ENCODE measurements around the gene PTPN18.

Gene PTPN18

GRCh38 chr2:130336150-130336876 lies 19.5 kb upstream of the PTPN18 start:
- no peak overlapping the region for H3K4me3 ChIP-seq (ENCODE audit: low read depth, low read length)
- no peak for TF ChIP-seq CTCF (IDR thresholded peaks at IDR 0.05; ENCODE audit: low read depth, low read length, missing control alignments)
- DNase-seq (ENCODE audit: low read depth): no peak

DNA sequence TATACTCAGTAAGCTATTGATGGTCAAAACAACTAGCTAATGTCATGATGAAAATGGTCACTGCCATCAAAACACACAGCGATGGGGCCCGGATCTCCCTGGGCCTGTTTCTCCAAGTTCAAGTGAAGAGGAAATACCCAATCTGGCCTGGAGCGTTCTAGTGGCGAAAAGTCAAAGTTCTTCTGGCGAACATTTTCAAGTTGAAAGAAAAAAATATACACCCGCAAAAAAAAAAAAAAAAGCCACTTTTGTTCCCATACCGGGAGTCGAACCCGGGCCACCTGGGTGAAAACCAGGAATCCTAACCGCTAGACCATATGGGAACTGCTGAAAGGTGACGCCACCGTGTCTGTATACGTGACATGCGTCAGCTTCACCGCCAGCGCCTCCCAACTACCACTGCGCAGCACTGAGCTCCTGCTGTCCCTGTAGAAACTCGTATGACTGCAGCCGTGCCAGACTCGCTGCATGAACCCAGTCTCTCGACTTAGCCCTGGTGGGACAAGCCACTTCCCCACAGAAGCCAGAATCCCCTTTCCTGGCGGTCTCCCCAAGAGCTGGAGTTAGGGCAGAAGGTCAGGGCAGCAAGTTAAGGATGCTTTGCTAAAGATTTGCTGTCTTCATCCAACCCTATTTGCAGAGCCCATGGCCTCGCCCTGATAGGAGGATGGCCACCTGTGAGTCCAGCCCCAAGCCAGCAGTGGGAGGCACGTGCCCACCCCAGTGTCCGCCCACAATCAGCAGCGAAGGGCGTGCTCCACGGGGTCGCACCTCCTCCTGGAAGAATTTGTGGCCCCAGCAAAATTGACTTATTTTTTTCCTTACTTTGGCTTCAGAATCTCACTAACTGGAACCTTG lies 18.8 kb upstream of the PTPN18 start:
- H3K4me3 ChIP-seq (ENCODE audit: low read depth, low read length): peak overlapping the region; percentile 27
- peak; percentile 45 for DNase-seq (ENCODE audit: low read depth)
- no peak for TF ChIP-seq CTCF (IDR thresholded peaks at IDR 0.05; ENCODE audit: low read depth, low read length, missing control alignments)

DNA sequence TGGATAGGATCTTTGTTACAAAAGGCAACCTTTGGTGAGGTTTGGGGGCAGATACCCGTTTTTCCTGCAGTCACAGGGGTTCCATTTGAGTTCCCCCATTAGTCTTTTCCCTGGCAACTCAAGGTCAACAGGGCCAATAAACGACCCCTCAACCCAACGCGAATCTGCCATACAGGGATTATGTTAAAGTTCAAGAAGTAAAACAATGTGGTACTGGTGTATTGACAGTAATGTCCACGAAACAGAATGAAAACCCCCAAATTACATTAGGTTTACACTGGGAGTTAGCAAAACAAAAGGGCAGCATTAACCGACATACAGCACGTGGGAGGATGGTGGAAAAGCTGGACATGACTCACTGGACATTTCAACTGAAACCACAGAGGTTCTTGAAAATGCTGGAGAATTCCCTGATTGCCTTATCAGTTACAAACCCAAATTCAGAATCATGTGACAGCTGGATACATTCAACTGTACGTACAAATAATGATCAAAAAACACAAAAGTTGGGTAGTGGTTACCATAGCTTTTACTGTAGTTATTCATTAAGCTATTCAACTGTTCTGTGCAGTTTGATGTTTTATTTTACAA lies 18.0 kb upstream of the PTPN18 start:
- no peak overlapping the region for H3K4me3 ChIP-seq (ENCODE audit: low read depth, low read length)
- TF ChIP-seq CTCF (IDR thresholded peaks at IDR 0.05; ENCODE audit: low read depth, low read length, missing control alignments): no peak
- DNase-seq (ENCODE audit: low read depth): no peak

DNA sequence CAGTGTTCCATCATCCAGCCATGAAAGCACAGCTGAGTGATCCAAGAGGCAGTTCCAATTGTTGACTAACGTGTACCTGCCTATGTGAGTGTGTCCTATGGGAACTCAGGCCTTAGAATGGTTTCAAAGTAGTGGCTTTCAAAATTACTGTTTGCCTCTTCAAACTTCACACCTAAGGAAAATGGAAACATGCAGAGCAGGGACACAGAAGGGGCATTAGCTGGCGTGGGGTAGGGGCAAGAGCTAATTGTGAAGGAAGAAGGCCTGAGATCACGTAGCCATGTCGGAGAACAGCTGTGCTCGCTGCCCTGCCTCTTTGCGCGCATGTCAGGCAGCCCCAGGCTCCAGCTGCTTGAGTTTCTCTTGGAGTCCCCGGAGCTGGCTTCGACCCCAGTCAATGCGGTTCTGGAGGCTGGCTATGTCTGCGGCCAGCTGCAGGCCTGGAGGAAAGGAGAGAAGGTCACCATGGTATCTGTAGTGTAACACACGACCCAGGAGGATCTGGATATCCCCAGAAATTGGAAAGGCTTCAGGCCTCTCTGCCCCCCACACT lies 17.0 kb upstream of the PTPN18 start:
- TF ChIP-seq CTCF (IDR thresholded peaks at IDR 0.05; ENCODE audit: low read depth, low read length, missing control alignments): no peak
- DNase-seq (ENCODE audit: low read depth): no peak
- no peak overlapping the region for H3K4me3 ChIP-seq (ENCODE audit: low read depth, low read length)

DNA sequence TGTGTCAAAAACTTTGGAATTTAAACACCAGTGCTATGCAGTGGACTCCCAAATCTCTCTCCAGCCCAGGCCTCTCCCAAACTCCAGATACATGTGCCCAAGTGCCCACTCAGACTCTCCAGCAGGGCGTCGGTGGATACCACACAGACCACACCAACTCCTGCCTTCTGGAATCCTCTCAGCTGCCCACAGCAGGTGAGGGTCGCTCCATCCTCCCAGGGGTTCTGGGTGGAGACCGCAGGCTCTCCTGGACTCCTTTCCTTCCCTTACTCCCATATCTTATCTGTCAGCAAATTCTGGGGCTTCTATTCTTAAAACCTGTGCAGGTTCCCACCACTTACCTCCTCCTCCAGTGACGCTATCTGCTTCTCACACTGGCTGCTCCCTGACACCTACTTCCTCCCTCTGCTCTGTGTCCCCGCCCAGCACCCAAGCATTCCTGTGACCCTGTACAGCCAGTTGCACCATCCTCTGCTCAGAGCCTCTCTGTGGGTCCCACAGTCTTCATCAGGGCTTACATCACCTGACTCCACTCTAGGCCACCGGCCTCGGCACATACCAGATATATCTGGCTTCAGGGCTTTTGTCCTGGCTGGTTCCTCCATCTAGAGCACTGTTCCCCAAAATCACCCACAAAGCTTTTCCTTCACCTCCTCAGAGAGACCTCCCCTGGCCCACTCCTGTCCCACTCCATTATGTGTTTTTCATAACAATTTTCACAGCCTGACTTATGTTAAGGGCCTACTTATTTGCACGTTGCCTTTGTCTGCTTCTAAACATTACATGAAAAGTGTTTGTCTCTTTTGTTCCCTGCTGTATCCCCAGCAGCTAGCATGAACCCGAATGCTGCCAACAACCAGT lies 15.7 kb upstream of the PTPN18 start:
- TF ChIP-seq CTCF (IDR thresholded peaks at IDR 0.05; ENCODE audit: low read depth, low read length, missing control alignments): no peak
- no peak overlapping the region for H3K4me3 ChIP-seq (ENCODE audit: low read depth, low read length)
- DNase-seq (ENCODE audit: low read depth): no peak

DNA sequence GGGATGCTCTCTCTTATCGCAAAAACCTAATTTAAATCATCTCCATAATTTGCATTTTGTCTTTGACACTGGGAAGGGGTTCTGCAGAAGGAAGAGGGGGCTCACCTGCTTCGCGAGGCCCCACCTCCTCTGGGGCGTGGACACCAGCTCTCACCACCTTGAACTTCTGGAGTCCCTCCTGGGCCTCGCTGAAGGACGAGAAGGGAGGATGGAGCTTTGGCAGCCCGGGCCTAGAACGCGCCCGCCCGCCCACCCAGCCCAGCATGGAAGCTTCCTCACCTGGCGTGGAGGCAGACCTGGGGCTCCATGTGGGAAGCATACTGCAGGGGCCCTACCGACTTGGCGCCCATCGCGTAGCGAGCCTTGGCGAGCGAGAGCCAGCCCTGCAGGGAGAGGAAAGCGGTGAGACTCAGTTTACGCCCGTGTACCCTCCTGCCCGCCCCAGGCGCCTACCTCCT lies 14.3 kb upstream of the PTPN18 start:
- peak overlapping the region; percentile 67 for H3K4me3 ChIP-seq (ENCODE audit: low read depth, low read length)
- no peak for DNase-seq (ENCODE audit: low read depth)
- no peak for TF ChIP-seq CTCF (IDR thresholded peaks at IDR 0.05; ENCODE audit: low read depth, low read length, missing control alignments)

Measured in GM12864 (cell line).